ENCODE results near the gene PPP1R8. TPM values are rescaled to one million over a fixed set of nuclear protein-coding genes. Genes with fewer than 3 reads are reported as not detected.
A peak's percentile ranks its signal among the peaks of the same experiment; 100 is the strongest.
"Not testable (repeated sequence)": the region's sequence is repeated elsewhere in the genome, so short reads cannot be mapped to it uniquely, and the experiment has no call there.

Gene PPP1R8
- 10 to 100 TPM; 60.0 to 70.5 TPM for total RNA-seq

- Mint-ChIP-seq H3K27me3 (no peaks in the 10 kb centered on the region), H3K4me3 (peak within 1 kb of the TSS; percentile 85), H3K4me1 (peaks cover 36% of the 10 kb centered on the region), H3K9me3 (no peaks in the 10 kb centered on the region), H3K27ac (peak within 1 kb of the TSS; percentile 93), H3K36me3 (peaks cover 15% of the 10 kb centered on the region)
- DNase-seq = peak; percentile 91
Measured at GRCh38 chr1:27830621-27831440, at the start of gene PPP1R8. TSS of gene PPP1R8 (plus strand) at chr1:27830782. CDS start at chr1:27830836, 54 bp downstream.

GRCh38 chr1:27782950-27783349 is 47.6 kb upstream of the PPP1R8 start:
- no peaks in the 10 kb centered on the region for H3K27me3 Mint-ChIP-seq
- H3K36me3 Mint-ChIP-seq = peaks cover 5% of the 10 kb centered on the region
- no peak overlapping the region for H3K27ac Mint-ChIP-seq
- H3K4me3 Mint-ChIP-seq = no peak overlapping the region
- DNase-seq = no peak
- no peaks in the 10 kb centered on the region for H3K9me3 Mint-ChIP-seq
- peaks cover 9% of the 10 kb centered on the region for H3K4me1 Mint-ChIP-seq

GRCh38 chr1:27784700-27785099 is 45.9 kb upstream of the PPP1R8 start:
- Mint-ChIP-seq H3K27me3 (no peaks in the 10 kb centered on the region), H3K4me3 (no peak overlapping the region), H3K36me3 (peaks cover 6% of the 10 kb centered on the region), H3K4me1 (peaks cover 9% of the 10 kb centered on the region), H3K27ac (no peak overlapping the region), H3K9me3 (no peaks in the 10 kb centered on the region)
- no peak for DNase-seq

- H3K27me3 Mint-ChIP-seq = no peaks in the 10 kb centered on the region
- peaks cover 14% of the 10 kb centered on the region for H3K36me3 Mint-ChIP-seq
- no peak overlapping the region for H3K27ac Mint-ChIP-seq
- no peak for DNase-seq
- H3K4me3 Mint-ChIP-seq = no peak overlapping the region
- H3K9me3 Mint-ChIP-seq = no peaks in the 10 kb centered on the region
- H3K4me1 Mint-ChIP-seq = peaks cover 9% of the 10 kb centered on the region
Measured at GRCh38 chr1:27785781-27786455, 44.7 kb upstream of the PPP1R8 start.

GRCh38 chr1:27787895-27788294 is 42.7 kb upstream of the PPP1R8 start:
- no peak overlapping the region for H3K4me3 Mint-ChIP-seq
- no peaks in the 10 kb centered on the region for H3K9me3 Mint-ChIP-seq
- H3K4me1 Mint-ChIP-seq = peaks cover 6% of the 10 kb centered on the region
- no peak overlapping the region for H3K27ac Mint-ChIP-seq
- no peak for DNase-seq
- peaks cover 12% of the 10 kb centered on the region for H3K36me3 Mint-ChIP-seq
- no peaks in the 10 kb centered on the region for H3K27me3 Mint-ChIP-seq

GRCh38 chr1:27789540-27790041 is 41.0 kb upstream of the PPP1R8 start:
- no peaks in the 10 kb centered on the region for H3K27me3 Mint-ChIP-seq
- no peak for DNase-seq
- no peak overlapping the region for H3K4me3 Mint-ChIP-seq
- H3K4me1 Mint-ChIP-seq = peaks cover 4% of the 10 kb centered on the region
- H3K27ac Mint-ChIP-seq = no peak overlapping the region
- H3K36me3 Mint-ChIP-seq = peaks cover 10% of the 10 kb centered on the region
- no peaks in the 10 kb centered on the region for H3K9me3 Mint-ChIP-seq

GRCh38 chr1:27790270-27790669 is 40.3 kb upstream of the PPP1R8 start:
- H3K36me3 Mint-ChIP-seq = peaks cover 12% of the 10 kb centered on the region
- not testable (repeated sequence) for H3K27ac Mint-ChIP-seq, DNase-seq, H3K9me3 Mint-ChIP-seq, H3K4me1 Mint-ChIP-seq, H3K27me3 Mint-ChIP-seq, H3K4me3 Mint-ChIP-seq

GRCh38 chr1:27795601-27796000 is 35.0 kb upstream of the PPP1R8 start:
- Mint-ChIP-seq H3K27me3 (no peaks in the 10 kb centered on the region), H3K27ac (no peak overlapping the region), H3K4me3 (no peak overlapping the region), H3K36me3 (peaks cover 11% of the 10 kb centered on the region), H3K9me3 (no peaks in the 10 kb centered on the region), H3K4me1 (peaks cover 2% of the 10 kb centered on the region)
- DNase-seq = no peak

GRCh38 chr1:27804791-27805190 is 25.8 kb upstream of the PPP1R8 start:
- Mint-ChIP-seq H3K4me3 (no peak overlapping the region), H3K36me3 (peaks cover 13% of the 10 kb centered on the region), H3K9me3 (no peaks in the 10 kb centered on the region), H3K4me1 (peaks cover 2% of the 10 kb centered on the region), H3K27ac (no peak overlapping the region), H3K27me3 (no peaks in the 10 kb centered on the region)
- no peak for DNase-seq

GRCh38 chr1:27806758-27807157 is 23.8 kb upstream of the PPP1R8 start:
- Mint-ChIP-seq H3K27ac (no peak overlapping the region), H3K9me3 (no peaks in the 10 kb centered on the region), H3K36me3 (peaks cover 11% of the 10 kb centered on the region), H3K27me3 (no peaks in the 10 kb centered on the region), H3K4me3 (no peak overlapping the region), H3K4me1 (peaks cover 2% of the 10 kb centered on the region)
- DNase-seq = no peak

- no peak for DNase-seq
- Mint-ChIP-seq H3K4me1 (peaks cover 2% of the 10 kb centered on the region), H3K27me3 (no peaks in the 10 kb centered on the region), H3K36me3 (peaks cover 8% of the 10 kb centered on the region), H3K27ac (no peak overlapping the region), H3K4me3 (no peak overlapping the region), H3K9me3 (no peaks in the 10 kb centered on the region)
Measured at GRCh38 chr1:27807385-27807784, 23.2 kb upstream of the PPP1R8 start.

- not testable (repeated sequence) for H3K9me3 Mint-ChIP-seq, H3K4me1 Mint-ChIP-seq, H3K4me3 Mint-ChIP-seq, DNase-seq, H3K27me3 Mint-ChIP-seq, H3K27ac Mint-ChIP-seq
- H3K36me3 Mint-ChIP-seq = peaks cover 12% of the 10 kb centered on the region
Measured at GRCh38 chr1:27808131-27808530, 22.5 kb upstream of the PPP1R8 start.

GRCh38 chr1:27809883-27810282 is 20.7 kb upstream of the PPP1R8 start:
- Mint-ChIP-seq H3K9me3 (no peaks in the 10 kb centered on the region), H3K4me3 (no peak overlapping the region), H3K36me3 (peaks cover 7% of the 10 kb centered on the region), H3K27ac (no peak overlapping the region), H3K27me3 (no peaks in the 10 kb centered on the region), H3K4me1 (peaks cover under 1% of the 10 kb centered on the region)
- no peak for DNase-seq

GRCh38 chr1:27811741-27812500 is 18.7 kb upstream of the PPP1R8 start:
- Mint-ChIP-seq H3K27me3 (no peaks in the 10 kb centered on the region), H3K36me3 (peaks cover 5% of the 10 kb centered on the region), H3K27ac (peak overlapping the region; percentile 17), H3K9me3 (no peaks in the 10 kb centered on the region), H3K4me3 (no peak overlapping the region), H3K4me1 (no peaks in the 10 kb centered on the region)
- DNase-seq = no peak

Measured in activated naive CD8-positive, alpha-beta T cell treated with anti-CD3 and anti-CD28 coated beads for 36 hours (primary cell).